HG03045 (cell line): Measurements from ENCODE around the gene NUDT6.
"Not testable (repeated sequence)": the region's sequence is repeated elsewhere in the genome, so short reads cannot be mapped to it uniquely, and the experiment has no call there.

Experiments used
- ATAC-seq: cut with Tn5 transposase; IDR thresholded peaks from one replicate; pipeline ENCODE4 v1.9.1; 2021; ENCODE audit warnings: mild to moderate bottlenecking, moderate library complexity; ENCODE audit not compliant: unreplicated experiment

Gene NUDT6, protein sequence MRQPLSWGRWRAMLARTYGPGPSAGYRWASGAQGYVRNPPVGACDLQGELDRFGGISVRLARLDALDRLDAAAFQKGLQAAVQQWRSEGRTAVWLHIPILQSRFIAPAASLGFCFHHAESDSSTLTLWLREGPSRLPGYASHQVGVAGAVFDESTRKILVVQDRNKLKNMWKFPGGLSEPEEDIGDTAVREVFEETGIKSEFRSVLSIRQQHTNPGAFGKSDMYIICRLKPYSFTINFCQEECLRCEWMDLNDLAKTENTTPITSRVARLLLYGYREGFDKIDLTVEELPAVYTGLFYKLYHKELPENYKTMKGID

DNA sequence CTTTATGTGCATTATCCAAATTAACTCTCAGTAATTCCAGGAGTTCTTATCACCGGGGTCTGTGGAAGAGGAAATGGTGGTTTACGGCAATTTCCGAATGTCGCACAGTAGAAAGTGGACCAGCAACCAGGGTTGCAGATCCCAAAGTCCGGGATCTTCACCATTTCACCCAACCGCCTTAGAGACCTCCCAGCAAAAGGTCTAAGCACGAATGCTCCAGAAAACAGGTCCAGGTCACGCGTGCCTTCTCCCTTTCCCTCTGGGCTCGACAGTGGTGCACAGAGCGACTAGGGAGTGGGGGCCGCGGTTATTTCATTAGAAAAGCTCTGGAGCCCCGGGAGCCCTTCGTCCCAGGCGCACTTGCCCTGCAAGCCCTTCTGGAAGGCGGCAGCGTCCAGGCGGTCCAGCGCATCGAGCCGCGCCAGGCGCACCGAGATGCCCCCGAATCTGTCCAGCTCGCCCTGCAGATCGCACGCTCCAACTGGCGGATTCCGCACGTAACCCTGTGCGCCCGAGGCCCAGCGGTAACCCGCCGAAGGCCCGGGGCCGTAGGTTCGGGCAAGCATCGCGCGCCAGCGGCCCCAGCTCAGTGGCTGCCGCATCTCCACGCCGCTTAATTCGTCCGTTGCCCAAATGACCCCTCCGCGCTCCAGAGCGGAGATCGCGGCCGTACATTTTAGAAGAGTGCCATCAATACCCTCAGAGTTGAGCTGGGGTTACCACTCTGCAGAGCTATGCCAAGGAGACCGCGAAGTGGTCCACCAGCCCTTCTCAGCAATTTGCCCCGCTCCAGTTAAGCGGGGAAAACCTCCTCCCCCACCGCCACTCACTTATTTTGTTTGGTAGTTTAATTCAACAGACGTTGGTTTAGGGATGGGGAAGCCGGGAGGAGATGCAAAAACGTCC is at the start of gene NUDT6:
Gene NUDT6 (minus strand): TSS at position 627 of the 906 bp plus-strand sequence. CDS start 25 bp downstream, at position 602.
- ATAC-seq = peak; percentile 72

DNA sequence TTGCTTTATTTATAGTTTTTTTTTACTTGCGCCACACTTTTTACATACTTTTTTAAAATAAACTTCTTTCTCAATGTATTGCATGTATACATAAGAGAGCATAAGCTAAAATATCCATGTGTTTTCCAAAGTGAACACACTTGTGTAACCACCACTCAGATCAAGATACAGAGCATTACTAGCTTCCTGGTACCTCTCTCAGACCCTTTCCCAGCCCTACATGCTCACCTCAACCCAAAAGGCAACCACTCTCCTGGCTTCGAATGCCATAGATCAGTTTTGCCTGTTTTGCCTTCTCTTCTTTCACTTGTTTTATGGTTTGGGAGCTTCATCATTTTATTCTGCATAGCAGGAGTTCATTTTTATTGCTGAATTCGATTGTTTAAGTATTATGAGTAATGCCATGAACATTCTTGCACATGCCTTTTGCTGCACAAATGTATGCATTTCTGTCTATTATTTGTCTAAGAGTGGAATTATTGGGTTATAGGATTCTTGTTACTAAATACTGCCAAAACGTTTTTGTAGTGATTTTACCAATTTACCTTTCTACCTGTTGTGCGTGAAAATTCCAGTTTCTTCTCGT is 45.9 kb upstream of the NUDT6 start:
- ATAC-seq = no peak

DNA sequence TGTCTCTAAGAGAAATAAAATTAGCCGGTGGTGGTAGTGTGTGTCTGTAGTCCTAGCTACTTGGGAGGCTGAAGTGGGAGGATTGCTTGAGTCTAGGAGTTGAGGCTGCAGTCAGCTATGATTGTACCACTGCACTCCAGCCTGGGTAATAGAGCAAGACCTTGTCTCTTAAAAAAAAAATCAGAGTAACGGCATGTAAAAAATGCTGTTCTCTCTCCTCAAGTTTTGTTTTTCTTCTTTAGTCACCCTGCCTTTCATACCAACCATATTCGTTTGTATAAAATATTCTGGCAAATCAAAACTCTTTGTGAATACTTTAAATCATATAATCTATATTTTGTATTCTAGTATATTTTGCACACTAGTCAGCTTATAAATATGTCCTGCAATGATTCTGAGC is 44.8 kb upstream of the NUDT6 start:
- ATAC-seq = no peak

DNA sequence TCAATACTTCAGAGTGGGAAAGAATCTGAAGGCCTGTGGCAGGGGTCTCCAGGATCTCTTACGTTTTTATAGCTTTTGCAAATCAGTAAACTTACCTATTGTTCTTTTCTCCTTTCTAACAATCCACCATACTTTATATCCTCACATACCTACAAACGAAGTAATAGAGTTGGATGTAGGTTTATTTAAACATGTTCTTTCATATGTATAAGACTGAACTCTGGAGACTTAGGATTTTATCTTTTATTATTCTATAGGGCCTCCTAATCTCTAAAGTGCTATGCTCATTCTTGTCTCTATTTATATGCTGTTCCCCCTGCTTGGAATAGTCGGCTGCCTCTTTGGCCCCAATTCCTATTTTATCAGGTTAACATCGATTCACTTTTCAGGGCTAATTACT is 43.8 kb upstream of the NUDT6 start:
- no peak for ATAC-seq

DNA sequence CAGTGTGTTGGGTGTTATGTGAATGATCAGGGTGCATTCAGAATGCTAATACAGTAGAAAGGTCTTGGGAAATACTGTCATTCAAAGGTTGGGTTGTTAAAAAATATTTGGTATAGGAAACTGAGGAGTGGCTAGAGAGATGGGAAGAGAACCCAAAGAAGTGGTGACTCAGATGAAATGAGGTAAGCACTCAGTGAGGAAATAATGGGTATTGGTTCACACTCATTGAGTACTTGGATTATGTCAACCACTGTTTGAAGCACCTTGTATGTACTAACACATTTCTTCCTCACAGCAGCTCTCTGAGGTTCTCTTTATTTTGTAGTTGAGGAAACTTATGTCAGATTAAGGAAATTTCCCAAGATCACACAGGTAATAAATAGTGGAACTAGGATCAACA is 40.8 kb upstream of the NUDT6 start:
- no peak for ATAC-seq

DNA sequence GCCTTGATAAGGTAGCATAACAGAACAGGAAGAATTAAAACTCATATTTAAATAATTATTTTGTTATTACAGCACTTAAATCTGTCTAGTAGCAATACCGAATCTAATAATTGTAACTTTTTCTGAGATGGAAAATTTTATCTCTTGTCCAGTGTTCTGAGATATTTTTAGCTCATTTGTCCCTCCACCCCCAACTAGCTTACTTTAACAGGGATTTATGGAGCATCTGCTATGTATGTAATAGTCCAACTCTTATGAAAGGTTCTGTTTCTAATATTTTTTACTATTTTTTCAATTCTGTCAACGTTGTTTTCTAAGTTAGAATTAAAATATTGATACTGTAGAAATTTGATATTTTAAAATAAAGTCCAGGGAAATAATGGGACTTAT is 38.2 kb upstream of the NUDT6 start:
- no peak for ATAC-seq

DNA sequence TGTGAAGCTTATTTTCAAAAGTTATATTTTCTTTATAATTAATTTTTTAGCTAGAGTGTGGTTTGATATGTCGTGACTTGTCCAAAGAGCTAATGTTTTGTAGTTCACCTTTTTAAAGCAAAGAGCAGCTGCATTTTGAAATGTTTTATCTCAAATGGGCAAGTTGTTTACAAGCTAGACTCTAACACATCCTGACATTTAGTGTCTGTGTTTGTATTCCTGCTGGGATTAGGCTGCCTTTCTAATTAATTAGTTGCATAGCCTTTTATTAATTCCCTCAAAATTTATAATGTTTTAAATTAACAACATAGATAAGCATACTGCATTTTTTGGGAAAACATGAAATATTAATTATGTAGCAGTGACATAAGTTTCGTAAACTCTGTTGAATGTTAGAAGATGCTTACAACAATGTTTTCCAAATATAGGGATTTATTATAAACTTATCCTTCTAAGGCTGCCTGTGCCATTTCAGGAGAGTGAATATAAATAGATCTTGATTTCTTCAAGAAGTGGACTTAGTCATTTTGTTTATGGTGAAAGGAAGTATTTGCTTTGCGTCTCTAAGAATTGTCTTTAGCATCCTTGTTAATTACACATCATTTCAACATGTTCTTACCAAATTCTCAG is 37.7 kb upstream of the NUDT6 start:
- ATAC-seq = no peak

DNA sequence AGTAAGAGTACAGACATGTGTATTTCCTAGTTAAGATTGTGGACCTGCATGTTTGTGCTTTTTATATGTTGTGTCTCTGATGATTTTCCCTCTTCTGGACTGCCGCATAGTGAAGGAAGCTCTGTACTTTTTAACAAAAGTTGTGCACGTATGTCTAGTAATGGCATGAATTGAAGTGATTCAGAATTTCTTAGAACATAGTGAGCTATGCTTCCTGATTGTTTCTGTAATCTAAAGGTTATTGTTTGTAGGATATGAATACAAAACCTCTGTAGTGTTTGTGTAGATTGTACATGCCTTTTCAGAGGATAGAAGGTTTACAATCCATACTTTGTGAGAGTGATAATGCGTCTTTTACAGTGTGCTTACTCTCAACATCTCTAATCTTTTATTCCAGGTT is 37.0 kb upstream of the NUDT6 start:
- ATAC-seq = no peak

DNA sequence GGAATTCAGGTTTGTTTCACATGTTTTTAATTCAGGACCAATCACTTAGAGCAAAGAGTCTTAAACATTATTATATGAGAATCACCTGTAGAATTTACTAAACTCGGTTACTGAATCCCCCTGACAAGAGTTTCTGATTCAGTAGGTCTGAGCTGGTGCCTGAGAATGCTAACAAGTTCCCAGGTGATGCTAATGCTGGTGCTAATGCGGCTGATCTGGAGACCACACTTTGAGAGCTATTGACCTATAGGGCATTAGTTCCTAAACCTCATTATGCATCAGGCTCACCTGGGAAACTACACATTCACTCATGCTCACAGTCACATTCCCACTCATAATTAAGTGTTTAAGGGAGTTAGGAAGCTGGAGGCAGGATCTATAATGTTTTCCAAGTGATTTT is 36.1 kb upstream of the NUDT6 start:
- no peak for ATAC-seq

DNA sequence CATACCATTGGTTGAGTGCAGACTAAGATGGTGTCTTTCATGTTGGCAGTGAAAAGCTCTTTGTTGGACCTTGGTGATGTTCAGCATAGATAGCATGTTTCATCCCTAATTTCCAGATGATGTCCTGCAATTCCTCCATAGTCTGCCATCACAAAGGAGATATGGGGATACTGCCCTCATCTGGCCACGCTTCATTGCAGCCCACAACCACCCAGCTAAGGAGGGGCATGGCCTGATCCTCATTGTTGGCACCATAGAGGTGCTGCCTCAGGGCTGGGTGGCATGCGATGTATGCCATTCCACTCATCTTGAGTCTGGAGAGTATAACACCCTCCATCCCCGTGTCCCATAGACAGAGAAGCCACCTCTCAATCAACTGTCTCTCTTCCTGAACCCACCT is 31.5 kb upstream of the NUDT6 start:
- ATAC-seq = no peak

DNA sequence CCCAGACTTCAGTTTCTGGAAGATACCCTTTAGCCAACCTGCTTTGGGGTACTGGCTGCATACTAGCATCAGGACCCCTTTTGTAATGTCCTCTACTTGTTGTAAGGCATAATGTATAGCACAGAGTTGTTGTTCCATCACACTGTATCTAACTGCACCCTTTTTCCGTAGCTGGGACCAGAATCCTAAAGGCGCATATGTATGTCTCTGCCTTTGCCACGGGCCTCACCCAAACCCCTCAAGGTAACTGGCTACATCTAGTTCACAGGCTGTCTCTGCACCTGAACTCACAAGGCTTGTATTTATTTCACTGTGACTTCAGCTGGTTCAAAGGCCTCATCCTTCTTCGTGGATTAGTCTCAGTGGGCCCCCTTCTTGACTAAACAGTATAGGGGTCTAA is 29.6 kb upstream of the NUDT6 start:
- no peak for ATAC-seq

DNA sequence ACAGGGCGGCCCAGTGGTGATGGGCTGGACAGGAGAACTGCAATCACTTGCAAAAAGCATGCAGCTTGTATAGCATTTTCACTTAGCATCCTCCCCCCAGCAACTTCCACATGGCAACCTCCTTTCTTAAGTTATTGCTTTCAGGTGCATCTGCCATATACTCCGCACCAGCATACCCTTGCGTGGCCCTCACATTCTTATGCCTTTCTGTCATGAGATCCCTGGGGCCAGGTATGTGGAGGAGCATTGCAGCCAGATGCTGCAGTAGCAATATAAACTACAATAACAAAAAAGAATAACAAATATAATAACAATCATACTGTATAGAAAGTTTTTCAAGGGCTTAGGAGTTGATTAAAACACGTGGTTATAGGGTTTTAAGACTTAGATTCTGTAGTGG is 26.3 kb upstream of the NUDT6 start:
- ATAC-seq = no peak

DNA sequence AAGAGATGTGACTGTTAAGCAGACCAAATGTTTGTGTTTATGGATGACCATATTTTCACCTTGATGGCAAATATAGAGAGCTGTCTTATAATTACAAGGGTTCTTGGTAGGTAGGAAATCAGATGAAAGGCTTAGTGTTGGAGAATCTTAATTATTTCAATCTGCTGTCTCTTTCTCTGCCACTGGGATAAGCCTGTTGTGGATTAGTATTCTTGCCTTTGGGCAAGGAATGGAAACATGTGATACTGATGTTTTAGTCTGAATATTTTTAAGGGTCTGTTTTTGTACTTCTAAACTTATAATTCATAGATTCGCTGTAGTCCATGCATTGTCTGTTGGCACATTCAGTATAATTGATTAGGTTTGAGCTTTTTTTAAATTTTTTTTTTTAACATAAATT is 23.7 kb upstream of the NUDT6 start:
- no peak for ATAC-seq

DNA sequence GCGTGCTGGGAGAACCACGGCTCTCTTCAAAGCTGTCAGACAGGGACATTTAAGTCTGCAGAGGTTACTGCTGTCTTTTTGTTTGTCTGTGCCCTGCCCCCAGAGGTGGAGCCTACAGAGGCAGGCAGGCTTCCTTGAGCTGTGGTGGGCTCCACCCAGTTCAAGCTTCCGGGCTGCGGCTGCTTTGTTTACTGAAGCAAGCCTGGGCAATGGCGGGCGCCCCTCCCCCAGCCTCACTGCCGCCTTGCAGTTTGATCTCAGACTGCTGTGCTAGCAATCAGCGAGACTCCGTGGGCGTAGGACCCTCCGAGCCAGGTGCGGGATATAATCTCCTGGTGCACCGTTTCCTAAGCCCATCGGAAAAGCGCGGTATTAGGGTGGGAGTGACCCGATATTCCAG is 22.7 kb upstream of the NUDT6 start:
- ATAC-seq = not testable (repeated sequence)

DNA sequence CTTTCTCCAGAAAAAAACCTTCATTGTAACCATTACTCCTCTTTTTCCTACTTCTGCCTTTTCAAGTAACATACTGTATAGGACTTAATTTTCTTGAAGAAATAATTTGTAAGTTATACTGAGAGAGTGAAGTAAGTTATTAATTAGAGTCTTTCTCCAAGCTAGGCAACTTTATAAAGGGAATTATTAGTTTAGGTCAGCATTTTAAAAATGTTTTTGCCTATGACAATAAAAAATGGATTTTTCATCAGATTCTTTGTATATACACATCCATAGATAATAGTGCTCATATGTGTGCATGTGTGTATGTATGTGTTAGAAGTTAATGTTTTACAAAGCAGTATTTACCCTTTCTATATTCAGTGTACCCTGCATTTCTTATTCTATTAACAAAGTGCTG is 10.4 kb upstream of the NUDT6 start:
- no peak for ATAC-seq

DNA sequence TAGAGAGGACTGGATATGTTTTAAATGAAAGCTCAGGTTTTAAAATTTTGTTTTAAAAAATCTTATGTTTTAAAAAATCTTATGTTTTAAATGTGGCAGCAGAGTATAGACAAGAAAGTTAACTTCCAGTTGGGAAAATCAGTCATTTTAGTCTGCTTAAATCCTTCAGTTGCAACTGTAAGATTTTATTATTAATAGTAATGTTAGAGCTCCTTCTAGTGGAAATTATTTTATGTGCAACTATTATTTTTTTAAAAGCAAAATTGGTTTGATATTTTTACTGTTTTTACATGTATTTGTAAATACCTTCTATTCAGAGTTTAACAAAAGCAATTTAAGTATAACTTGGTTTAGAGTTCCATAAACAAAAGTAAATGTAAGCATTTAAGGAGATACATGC is 8.5 kb upstream of the NUDT6 start:
- no peak for ATAC-seq

DNA sequence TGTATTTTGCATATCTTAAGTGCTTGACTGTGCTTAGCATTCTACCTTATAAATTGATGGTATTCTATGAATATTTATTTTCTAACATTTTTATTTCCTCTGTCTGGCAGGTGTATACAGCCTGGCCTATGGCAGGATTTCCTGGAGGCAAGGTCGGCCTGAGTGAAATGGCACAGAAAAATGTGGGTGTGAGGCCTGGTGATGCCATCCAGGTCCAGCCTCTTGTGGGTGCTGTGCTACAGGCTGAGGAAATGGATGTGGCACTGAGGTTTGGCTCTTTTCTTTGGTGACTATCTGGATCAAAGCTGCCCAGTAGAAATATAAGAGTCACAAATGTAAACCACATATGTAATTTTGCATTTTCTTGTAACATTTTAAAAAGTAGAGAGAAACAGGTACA is 6.5 kb upstream of the NUDT6 start:
- ATAC-seq = no peak

DNA sequence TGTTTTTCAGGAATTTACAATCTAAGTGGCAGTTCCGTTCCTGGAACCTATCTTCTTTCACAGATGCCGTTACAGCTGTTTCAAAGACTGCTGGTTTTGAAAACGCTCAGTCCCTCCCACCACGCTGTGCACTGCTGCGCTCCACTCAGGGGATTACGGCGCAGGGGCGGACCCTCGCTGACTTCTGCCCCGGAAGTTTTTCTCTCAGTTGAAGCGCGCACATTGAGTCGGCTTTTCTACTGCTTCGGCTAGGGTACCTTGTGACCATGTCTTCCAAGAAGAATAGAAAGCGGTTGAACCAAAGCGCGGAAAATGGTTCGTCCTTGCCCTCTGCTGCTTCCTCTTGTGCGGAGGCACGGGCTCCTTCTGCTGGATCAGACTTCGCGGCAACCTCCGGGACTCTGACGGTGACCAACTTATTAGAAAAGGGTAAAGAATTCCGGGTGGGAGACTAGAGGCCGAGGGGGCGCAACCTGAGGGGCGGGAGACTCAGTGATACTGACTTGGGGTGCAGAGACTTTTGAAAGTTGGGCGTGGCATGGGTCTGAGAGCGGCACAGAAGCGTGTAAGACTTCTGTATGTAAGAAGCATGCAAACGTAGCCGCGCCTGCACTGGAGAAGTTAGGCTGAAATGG is 597 bp upstream of the NUDT6 start:
- peak; percentile 97 for ATAC-seq

DNA sequence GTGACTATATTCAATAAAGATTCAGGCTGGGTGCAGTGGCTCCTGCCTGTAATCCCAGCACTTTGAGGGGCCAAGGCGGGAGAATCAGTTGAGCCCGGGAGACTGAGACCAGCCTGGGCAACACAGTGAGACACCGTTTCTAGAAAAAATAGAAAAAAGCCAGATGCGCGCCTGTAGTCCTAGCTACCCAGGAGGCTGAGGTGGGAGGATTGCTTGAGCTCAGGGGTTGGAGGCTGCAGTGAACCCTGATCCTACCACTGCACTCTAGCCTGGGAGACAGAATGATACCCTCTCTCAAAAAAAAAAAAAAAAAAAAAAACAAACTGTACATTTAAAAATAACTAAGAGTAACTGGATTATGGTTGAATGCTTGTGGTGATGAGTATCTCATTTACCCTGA is 1.1 kb downstream of the NUDT6 start:
- ATAC-seq = no peak

DNA sequence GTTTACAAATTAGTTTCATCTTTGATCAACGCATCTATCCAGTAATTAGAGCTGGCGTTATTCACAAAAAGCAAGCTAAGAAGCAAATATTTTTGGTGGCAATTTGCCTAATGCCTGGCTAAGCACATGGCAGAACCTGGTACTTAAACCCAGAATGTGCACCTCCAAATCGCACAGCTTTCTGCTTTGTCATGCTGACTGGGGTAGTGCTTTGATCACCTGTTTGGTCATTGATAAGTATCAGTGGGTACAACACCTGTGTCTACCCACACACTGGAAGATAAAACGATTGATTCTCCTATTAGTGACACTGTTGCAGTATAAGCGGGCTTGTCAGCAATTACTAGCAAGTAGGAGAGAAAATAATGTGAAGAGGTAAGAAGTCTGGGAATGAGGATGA is 1.9 kb downstream of the NUDT6 start:
- ATAC-seq = no peak

DNA sequence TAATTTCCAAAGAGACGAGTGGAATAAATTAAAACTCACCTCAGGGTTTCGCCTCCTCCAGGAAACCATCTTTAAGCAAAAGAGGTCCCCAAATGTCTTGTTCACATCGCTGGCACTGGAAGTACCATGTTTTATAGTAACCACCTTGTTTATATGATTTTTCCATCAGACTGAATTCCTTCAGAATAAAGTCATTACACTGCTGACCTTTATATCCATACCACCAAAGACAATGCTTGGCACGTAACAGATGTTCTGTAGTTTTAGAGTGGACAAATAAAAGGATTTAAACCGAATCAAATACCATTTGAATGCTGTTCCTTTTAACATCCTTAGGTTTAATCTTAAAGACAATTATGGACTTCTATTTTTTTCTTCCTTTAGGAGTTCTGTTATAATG is 4.7 kb downstream of the NUDT6 start:
- ATAC-seq = no peak
